Right atrium auricular region (tissue), 2 donors: ENCODE results near the gene ST7. TPM values are rescaled to one million over a fixed set of nuclear protein-coding genes. Genes with fewer than 3 reads are reported as not detected.

Source experiments
- DNase-seq: peaks from one replicate; pipeline ENCODE4 v3.0.0-alpha.2; 2019; ENCODE audit warnings: low spot score
- H3K27ac ChIP-seq, 2 donors: fragments of 200-600 bp; sonication (generic); 1 replicate in 1 of 2; 2 replicates in 1 of 2; pipeline ENCODE4 v1.5.1; 2016 to 2019
- H3K27me3 ChIP-seq, 2 donors: fragments of 200-600 bp; sonication (generic); one replicate each; pipeline versions ENCODE4 v1.5.1 to v1.6.0; 2017 to 2019
- H3K36me3 ChIP-seq: fragments of 200-600 bp; sonication (generic); one replicate; pipeline ENCODE4 v1.5.1; 2016
- H3K4me1 ChIP-seq, 2 donors: fragments of 200-600 bp; sonication (generic); one replicate each; pipeline versions ENCODE4 v1.5.1 to v1.6.0; 2017 to 2019
- H3K4me3 ChIP-seq, 2 donors: fragments of 200-600 bp; sonication (generic); 1 replicate in 1 of 2; 2 replicates in 1 of 2; pipeline ENCODE4 v1.5.1; 2017 to 2019; ENCODE audit warnings: mild to moderate bottlenecking in 1 of 2, moderate library complexity in 1 of 2
- H3K9me3 ChIP-seq, 2 donors: fragments of 200-600 bp; sonication (generic); one replicate each; pipeline ENCODE4 v1.5.1; 2019
- CTCF ChIP-seq, 2 donors: fragments of 200-600 bp; sonication (generic); IDR thresholded peaks; one replicate each; pipeline ENCODE4 v1.5.1; 2019; ENCODE audit warnings: antibody characterized with exemption in 2 of 2
- total RNA-seq, 2 donors: library from RNA; depleted of rRNA; stranded (reverse); fragments of >200 nt; gene quantifications; one replicate each; pipeline ENCODE4 v1.1.0, GENCODE V29; 2016

ST7 gene
- total RNA-seq, 2 donors from 2014 or later: 45.4 to 48.1 TPM

- H3K4me1 ChIP-seq: no peaks in the 10 kb centered on the region
- H3K4me3 ChIP-seq: no peak overlapping the region
- TF ChIP-seq CTCF (IDR thresholded peaks at IDR 0.05): no peak
- no peak overlapping the region for H3K27ac ChIP-seq
- H3K9me3 ChIP-seq: no peaks in the 10 kb centered on the region
- H3K36me3 ChIP-seq: peaks cover 14% of the 10 kb centered on the region
- H3K27me3 ChIP-seq: no peaks in the 10 kb centered on the region
- no peak for DNase-seq
These were observed 237.6 kb downstream of the ST7 start for GRCh38 chr7:117190746-117191435.

- no peak overlapping the region for H3K4me3 ChIP-seq
- no peaks in the 10 kb centered on the region for H3K9me3 ChIP-seq
- no peaks in the 10 kb centered on the region for H3K27me3 ChIP-seq
- no peak overlapping the region for H3K27ac ChIP-seq
- no peaks in the 10 kb centered on the region for H3K4me1 ChIP-seq
- TF ChIP-seq CTCF (IDR thresholded peaks at IDR 0.05): no peak
- DNase-seq: no peak
- H3K36me3 ChIP-seq: peaks cover 14% of the 10 kb centered on the region
These were observed 238.8 kb downstream of the ST7 start for GRCh38 chr7:117192108-117192507.

GRCh38 chr7:117193564-117193963 is 240.3 kb downstream of the ST7 start:
- Histone ChIP-seq H3K36me3 (peaks cover 18% of the 10 kb centered on the region), H3K9me3 (no peaks in the 10 kb centered on the region), H3K27ac (no peak overlapping the region), H3K4me3 (no peak overlapping the region), H3K4me1 (no peaks in the 10 kb centered on the region), H3K27me3 (no peaks in the 10 kb centered on the region)
- TF ChIP-seq CTCF (IDR thresholded peaks at IDR 0.05): no peak
- DNase-seq: no peak

GRCh38 chr7:117194445-117194844 is 241.1 kb downstream of the ST7 start:
- Histone ChIP-seq H3K36me3 (peaks cover 19% of the 10 kb centered on the region), H3K27me3 (no peaks in the 10 kb centered on the region)
- no peak for DNase-seq

GRCh38 chr7:117195361-117196029 is 242.2 kb downstream of the ST7 start:
- no peaks in the 10 kb centered on the region for H3K27me3 ChIP-seq
- H3K9me3 ChIP-seq: no peaks in the 10 kb centered on the region
- H3K36me3 ChIP-seq: peaks cover 12% of the 10 kb centered on the region
- no peak overlapping the region for H3K27ac ChIP-seq
- H3K4me1 ChIP-seq: no peaks in the 10 kb centered on the region
- no peak overlapping the region for H3K4me3 ChIP-seq
- no peak for TF ChIP-seq CTCF (IDR thresholded peaks at IDR 0.05)
- DNase-seq: no peak

More at GRCh38 chr7:117194445-117194844, 241.1 kb downstream of the ST7 start:
- no peak for TF ChIP-seq CTCF (IDR thresholded peaks at IDR 0.05)
- Histone ChIP-seq H3K4me3 (no peak overlapping the region), H3K9me3 (no peaks in the 10 kb centered on the region), H3K27ac (no peak overlapping the region), H3K4me1 (no peaks in the 10 kb centered on the region)
